HG03460 (cell line): Measurements from ENCODE around the gene TEX53.

Experiments
- ATAC-seq: cut with Tn5 transposase; IDR thresholded peaks from one replicate; pipeline ENCODE4 v1.9.1; 2021; ENCODE audit not compliant: unreplicated experiment

TEX53 gene

DNA sequence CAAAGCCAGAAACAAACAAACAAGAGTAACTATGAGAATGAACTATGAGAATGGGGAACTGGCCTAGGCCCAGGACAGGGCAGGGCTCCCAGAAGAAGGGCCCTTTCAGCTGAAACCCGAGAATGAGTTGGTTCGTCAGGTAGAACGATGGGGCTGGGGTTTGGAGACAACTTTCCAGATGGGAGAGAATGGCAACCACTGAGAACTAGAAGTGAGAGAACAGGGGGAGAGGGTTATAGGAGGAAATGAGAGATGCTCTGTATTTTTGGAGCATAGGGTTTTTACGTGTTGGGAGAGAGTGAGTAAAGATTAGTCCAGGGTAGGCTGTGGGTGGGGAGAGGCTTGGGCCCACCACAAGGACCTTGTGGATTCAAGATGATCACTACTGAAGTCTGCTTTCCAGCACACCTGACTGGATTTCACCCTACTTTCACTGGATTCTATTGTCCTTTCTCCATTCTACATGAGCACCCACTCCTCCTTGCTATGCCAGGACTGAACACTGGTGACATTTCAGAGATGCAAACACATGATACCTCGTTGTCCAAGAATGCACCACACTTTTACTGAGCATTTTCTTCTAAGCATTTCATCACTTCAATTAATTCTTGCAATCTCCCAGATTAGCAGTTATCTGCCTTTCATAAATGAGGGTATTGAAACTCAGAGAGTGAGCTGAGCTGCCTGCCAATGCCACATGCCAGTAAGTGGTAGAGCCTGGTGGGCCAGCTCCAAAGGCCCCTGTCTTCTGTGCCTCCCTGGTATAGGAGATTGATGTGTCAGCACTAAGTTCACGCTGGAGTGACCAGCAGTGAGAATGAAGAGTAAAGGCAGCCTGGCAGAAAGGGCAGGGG lies 49.7 kb downstream of the TEX53 start:
- no peak for ATAC-seq

DNA sequence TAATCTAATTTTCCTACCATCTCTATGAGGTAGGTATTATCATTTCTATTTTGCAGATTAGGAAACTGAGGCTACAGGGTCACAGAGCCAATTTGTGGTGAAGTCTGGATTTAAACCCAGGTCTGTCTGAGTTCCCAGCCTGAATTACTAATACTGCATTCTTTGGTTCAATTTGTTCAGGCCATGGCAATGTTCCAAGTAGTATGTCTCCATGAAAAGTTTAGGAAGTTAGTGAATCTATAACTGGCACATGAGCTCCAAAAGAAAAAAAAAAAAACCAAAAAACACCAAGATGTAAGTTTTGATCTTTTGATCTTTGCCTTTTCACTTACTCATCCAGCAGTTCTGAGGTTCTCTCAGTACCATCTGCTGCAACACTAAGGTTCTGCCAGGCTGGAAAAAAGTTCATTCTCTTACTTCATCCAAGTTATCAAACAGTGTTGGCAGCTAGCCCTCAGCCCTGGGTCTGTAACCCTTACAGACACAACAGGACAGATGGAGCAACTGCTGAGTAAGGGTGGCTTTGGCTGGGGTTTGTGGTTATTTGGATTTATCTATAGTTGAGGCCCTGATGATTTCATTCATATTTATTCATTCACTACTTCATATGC lies 50.9 kb downstream of the TEX53 start:
- no peak for ATAC-seq
